Measurements from ENCODE around the gene DUSP5.

Gene DUSP5

DNA sequence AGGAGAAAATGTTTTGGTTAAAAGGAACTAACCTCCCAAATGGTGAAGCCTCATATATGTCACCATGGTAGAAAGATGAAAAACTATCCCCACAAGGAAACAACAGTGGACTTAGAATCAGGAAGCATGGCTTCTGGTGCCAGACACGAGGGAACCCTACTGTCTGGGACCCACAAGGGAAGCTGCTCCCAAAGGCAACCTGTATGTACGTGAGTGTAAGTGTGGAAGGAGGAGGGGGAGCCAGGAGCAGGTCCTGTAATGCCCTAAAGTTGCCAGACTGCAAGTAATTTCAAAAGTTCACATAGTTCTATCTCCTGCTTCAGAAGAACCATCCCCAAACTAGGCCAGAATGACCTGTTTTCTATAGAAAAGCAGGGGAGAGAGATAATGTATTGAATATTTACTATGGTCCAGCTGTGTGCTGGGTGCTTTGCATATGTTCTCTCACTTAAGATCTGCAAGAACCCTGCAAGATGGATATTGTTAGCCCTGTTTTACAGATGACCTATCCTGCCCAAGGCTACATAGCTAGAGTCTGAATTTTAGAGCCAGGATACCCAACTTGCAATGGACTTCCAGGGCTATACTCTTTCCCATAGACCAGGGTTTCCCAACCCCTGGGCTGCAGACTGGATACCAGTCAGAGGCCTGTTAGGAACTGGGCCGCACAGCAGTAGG is 19.2 kb downstream of the DUSP5 start:
- no peak overlapping the region for H3K4me3 ChIP-seq (ENCODE audit: low read depth in 1 of 2, low read length in 1 of 2)
- H3K4me1 ChIP-seq (ENCODE audit: control insufficient read depth in 1 of 2, insufficient read depth in 1 of 2, low read depth in 1 of 2, low read length in 1 of 2), result no peaks in the 10 kb centered on the region
- H3K9me3 ChIP-seq, result no peaks in the 10 kb centered on the region
- TF ChIP-seq, protein P1, sequence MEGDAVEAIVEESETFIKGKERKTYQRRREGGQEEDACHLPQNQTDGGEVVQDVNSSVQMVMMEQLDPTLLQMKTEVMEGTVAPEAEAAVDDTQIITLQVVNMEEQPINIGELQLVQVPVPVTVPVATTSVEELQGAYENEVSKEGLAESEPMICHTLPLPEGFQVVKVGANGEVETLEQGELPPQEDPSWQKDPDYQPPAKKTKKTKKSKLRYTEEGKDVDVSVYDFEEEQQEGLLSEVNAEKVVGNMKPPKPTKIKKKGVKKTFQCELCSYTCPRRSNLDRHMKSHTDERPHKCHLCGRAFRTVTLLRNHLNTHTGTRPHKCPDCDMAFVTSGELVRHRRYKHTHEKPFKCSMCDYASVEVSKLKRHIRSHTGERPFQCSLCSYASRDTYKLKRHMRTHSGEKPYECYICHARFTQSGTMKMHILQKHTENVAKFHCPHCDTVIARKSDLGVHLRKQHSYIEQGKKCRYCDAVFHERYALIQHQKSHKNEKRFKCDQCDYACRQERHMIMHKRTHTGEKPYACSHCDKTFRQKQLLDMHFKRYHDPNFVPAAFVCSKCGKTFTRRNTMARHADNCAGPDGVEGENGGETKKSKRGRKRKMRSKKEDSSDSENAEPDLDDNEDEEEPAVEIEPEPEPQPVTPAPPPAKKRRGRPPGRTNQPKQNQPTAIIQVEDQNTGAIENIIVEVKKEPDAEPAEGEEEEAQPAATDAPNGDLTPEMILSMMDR (IDR thresholded peaks at IDR 0.05), result no peak
- H3K27me3 ChIP-seq, result no peaks in the 10 kb centered on the region
- no peaks in the 10 kb centered on the region for H3K36me3 ChIP-seq
- no peak overlapping the region for H3K27ac ChIP-seq

DNA sequence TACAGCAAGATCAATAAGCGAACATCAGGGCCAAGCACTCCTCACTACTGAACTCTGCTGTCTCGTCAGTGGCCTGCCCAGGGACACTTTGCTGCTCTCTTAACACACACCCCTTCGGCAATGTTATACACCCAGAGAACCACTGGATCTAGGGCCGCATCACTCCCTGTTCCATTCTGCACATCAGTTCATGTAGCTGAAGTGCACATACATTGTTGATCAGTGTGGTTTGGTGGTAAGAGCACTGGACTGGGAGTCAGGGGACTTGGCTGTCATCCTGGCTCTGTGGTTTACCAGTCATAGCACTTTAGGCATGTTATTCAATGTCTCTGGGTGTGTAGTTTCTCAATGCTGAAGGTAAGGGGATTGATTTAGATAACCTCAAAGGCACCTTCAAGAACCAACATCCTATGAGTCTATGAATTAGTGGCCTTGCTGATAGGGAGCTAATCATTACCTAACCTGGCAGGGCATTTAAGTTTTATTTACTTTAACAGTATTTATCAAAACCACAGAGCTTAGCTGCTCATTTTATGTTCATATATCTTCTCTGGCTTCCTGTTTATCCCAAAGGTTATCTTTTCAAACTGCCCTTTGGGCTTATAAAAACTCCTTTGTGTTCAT is 24.8 kb downstream of the DUSP5 start:
- Histone ChIP-seq H3K4me3 (ENCODE audit: low read depth in 1 of 2, low read length in 1 of 2) (no peak overlapping the region), H3K27ac (no peak overlapping the region), H3K9me3 (no peaks in the 10 kb centered on the region), H3K36me3 (no peaks in the 10 kb centered on the region), H3K4me1 (ENCODE audit: control insufficient read depth in 1 of 2, insufficient read depth in 1 of 2, low read depth in 1 of 2, low read length in 1 of 2) (no peaks in the 10 kb centered on the region), H3K27me3 (peaks cover 7% of the 10 kb centered on the region)
- TF ChIP-seq, protein P1 (IDR thresholded peaks at IDR 0.05), result no peak

DNA sequence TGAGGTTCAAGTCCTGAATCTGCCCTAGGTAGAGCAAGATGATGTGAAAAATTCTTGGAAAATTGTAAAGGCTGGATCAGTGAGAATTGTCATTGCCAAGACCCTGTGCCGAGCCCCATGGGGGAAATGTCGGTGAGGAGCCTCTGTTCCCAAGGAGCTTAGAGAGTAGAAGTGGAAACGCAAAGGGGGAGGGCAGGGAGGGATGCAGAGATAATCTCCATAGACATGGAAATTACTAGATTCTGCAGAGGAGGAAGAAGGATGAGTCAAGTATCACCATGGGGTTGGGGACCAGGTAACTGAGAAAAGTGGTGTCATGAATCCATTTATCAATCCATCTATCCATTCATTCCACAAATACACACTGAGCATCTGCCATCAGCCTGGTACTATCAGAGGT is 26.0 kb downstream of the DUSP5 start:
- TF ChIP-seq, protein P1 (IDR thresholded peaks at IDR 0.05), result no peak
- H3K9me3 ChIP-seq, result no peaks in the 10 kb centered on the region
- H3K4me1 ChIP-seq (ENCODE audit: control insufficient read depth in 1 of 2, insufficient read depth in 1 of 2, low read depth in 1 of 2, low read length in 1 of 2), result no peaks in the 10 kb centered on the region
- H3K27ac ChIP-seq, result no peak overlapping the region
- no peaks in the 10 kb centered on the region for H3K36me3 ChIP-seq
- peaks cover 8% of the 10 kb centered on the region for H3K27me3 ChIP-seq
- no peak overlapping the region for H3K4me3 ChIP-seq (ENCODE audit: low read depth in 1 of 2, low read length in 1 of 2)

DNA sequence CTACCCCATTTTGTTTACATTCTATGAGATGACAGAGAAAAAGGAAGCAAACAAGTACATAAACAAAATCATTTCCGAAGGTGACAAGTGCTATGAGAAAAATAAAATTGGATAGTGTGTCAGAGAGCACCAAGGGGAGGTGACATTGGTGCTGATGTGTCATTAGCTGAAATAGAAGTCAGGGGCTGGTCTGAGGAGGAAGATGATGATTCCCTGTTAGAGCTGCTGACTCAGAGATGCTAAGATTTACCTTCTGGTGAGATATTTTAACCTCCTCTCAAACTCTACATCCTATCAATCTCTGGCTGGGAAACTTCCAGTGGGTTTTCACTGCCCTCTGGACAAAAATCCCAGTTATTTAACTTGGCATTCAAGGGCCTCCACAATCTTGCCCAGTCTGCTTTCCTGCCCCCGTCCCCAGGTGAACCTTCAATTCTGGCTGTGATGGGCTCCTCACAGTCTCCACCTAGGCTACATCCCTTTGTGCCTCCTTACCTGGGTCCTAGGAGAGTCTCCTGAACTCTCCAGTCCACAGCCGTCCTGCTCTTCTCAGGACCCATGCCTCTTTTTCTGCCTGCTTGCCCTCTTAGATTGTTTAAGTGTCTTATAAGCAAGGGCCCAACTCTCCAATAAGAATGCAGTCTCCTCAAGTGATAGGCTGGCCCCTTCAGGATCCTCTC is 26.6 kb downstream of the DUSP5 start:
- TF ChIP-seq, protein P1 (IDR thresholded peaks at IDR 0.05), result no peak
- H3K4me1 ChIP-seq (ENCODE audit: control insufficient read depth in 1 of 2, insufficient read depth in 1 of 2, low read depth in 1 of 2, low read length in 1 of 2), result no peaks in the 10 kb centered on the region

DNA sequence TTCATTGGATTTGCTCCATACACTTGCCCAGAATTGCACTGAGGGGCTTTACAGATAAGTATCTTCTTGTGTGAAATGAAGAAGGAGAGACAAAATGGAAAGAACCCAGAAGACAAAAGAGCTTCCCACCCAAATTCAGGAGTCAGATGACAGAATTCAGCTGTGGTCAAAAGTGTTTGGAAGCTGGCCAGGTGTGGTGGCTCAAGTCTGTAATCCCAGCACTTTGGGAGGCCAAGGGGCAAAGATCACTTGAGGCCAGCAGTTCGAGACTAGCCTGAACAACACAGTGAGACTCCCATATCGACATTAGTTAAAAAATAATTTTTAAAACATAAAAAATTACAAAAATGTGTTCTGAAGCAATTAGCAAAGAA is 27.1 kb downstream of the DUSP5 start:
- TF ChIP-seq, protein P1 (IDR thresholded peaks at IDR 0.05), result no peak
- Histone ChIP-seq H3K9me3 (no peaks in the 10 kb centered on the region), H3K27ac (no peak overlapping the region), H3K4me3 (ENCODE audit: low read depth in 1 of 2, low read length in 1 of 2) (no peak overlapping the region), H3K27me3 (peaks cover 19% of the 10 kb centered on the region), H3K4me1 (ENCODE audit: control insufficient read depth in 1 of 2, insufficient read depth in 1 of 2, low read depth in 1 of 2, low read length in 1 of 2) (no peaks in the 10 kb centered on the region), H3K36me3 (no peaks in the 10 kb centered on the region)

More for the DNA sequence above, 26.6 kb downstream of the DUSP5 start:
- Histone ChIP-seq H3K36me3 (no peaks in the 10 kb centered on the region), H3K27ac (no peak overlapping the region), H3K4me3 (ENCODE audit: low read depth in 1 of 2, low read length in 1 of 2) (no peak overlapping the region), H3K27me3 (peaks cover 14% of the 10 kb centered on the region), H3K9me3 (no peaks in the 10 kb centered on the region)

Data from neutrophil (primary cell).